Activated CD8-positive, alpha-beta memory T cell treated with anti-CD3 and anti-CD28 coated beads for 1 hour (primary cell): ENCODE measurements around the gene AGBL4.

Experiments used
- DNase-seq, 2 donors: peaks; one replicate each; pipeline ENCODE4 v3.0.0-alpha.2; 2020; ENCODE audit warnings: low read depth in 1 of 2; ENCODE audit errors: extremely low read depth in 1 of 2

Gene AGBL4

GRCh38 chr1:48741380-48741779 lies 1282.4 kb downstream of the AGBL4 start:
- DNase-seq, result no peak

- DNase-seq, result no peak
These were observed 1283.1 kb downstream of the AGBL4 start for GRCh38 chr1:48740621-48741020.

GRCh38 chr1:48739091-48739490 lies 1284.7 kb downstream of the AGBL4 start:
- DNase-seq, result no peak

- DNase-seq, result no peak
These were observed 1285.4 kb downstream of the AGBL4 start for GRCh38 chr1:48738356-48738755.

- DNase-seq, result no peak
These were observed 1288.0 kb downstream of the AGBL4 start for GRCh38 chr1:48735796-48736195.

- DNase-seq, result no peak
These were observed 1293.4 kb downstream of the AGBL4 start for GRCh38 chr1:48730164-48730910.

- no peak for DNase-seq
These were observed 1295.2 kb downstream of the AGBL4 start for GRCh38 chr1:48728584-48728983.

- DNase-seq, result no peak
These were observed 1297.1 kb downstream of the AGBL4 start for GRCh38 chr1:48726557-48727215.

GRCh38 chr1:48726139-48726538 lies 1297.6 kb downstream of the AGBL4 start:
- DNase-seq, result no peak

- no peak for DNase-seq
These were observed 1298.3 kb downstream of the AGBL4 start for GRCh38 chr1:48725341-48726046.

GRCh38 chr1:48720929-48721328 lies 1302.8 kb downstream of the AGBL4 start:
- no peak for DNase-seq

GRCh38 chr1:48718705-48719104 lies 1305.0 kb downstream of the AGBL4 start:
- DNase-seq, result no peak

- DNase-seq, result no peak
These were observed 1305.6 kb downstream of the AGBL4 start for GRCh38 chr1:48718116-48718630.

GRCh38 chr1:48717082-48717481 lies 1306.7 kb downstream of the AGBL4 start:
- no peak for DNase-seq

- no peak for DNase-seq
These were observed 1307.8 kb downstream of the AGBL4 start for GRCh38 chr1:48715921-48716320.

- no peak for DNase-seq
These were observed 1312.8 kb downstream of the AGBL4 start for GRCh38 chr1:48710915-48711314.

GRCh38 chr1:48710318-48710717 lies 1313.4 kb downstream of the AGBL4 start:
- DNase-seq, result no peak

- DNase-seq, result no peak
These were observed 1319.0 kb downstream of the AGBL4 start for GRCh38 chr1:48704736-48705135.

- DNase-seq, result no peak
These were observed 1322.3 kb downstream of the AGBL4 start for GRCh38 chr1:48701445-48701844.

GRCh38 chr1:48697066-48697707 lies 1326.6 kb downstream of the AGBL4 start:
- DNase-seq, result peak in 1 of 2 donors; percentile 19

GRCh38 chr1:48695161-48695560 lies 1328.6 kb downstream of the AGBL4 start:
- DNase-seq, result no peak
